HG03280 (cell line): Measurements from ENCODE around the gene RGPD3.
"Not testable (repeated sequence)": the region's sequence is repeated elsewhere in the genome, so short reads cannot be mapped to it uniquely, and the experiment has no call there.

ENCODE experiments used
- ATAC-seq: cut with Tn5 transposase; IDR thresholded peaks from one replicate; pipeline ENCODE4 v1.9.1; 2021; ENCODE audit warnings: mild to moderate bottlenecking, moderate library complexity; ENCODE audit not compliant: unreplicated experiment

RGPD3 gene

DNA sequence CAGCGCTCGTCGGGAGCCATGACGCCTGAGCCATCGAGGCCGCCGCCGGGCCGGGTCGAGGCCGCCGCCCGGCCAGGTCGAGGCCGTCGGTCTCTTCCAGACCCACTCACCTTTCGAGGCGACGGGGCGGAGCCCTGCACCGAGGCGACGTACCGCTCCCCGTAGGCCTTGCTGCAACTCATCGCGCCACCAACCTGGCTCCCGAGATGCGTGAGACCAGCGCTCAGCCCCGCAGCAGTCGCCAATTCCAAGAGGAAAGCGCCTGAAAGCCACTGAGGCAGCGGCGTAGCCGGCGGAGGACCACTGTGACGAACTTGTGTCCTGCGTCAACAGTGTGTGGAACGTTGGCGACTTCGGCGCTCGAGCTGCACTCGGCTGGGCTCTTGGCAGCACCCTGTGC is at the start of gene RGPD3:
TSS of gene RGPD3 (minus strand) at position 307 of the 400 bp plus-strand sequence. CDS start at position 182, 125 bp downstream.
- not testable (repeated sequence) for ATAC-seq

DNA sequence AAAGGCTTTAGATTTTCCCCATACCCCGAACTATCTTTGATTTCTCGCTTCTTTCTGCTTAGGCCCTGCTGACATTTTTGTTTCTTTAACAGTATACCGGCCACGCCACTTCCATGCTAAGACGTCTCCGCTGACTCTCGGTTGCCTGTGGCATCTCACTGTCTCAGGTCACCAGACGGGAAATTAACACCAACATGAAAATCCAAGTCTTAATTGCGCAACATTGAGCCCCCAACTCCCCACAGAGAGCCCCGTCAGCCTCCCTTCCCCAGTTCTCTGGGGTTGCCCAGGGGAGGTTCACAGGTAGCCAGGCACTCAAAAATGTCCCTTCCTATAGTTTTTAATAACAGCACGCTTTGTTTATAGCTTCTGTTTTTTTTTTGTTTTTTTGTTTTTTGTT is 49.1 kb upstream of the RGPD3 start:
- ATAC-seq, result no peak

DNA sequence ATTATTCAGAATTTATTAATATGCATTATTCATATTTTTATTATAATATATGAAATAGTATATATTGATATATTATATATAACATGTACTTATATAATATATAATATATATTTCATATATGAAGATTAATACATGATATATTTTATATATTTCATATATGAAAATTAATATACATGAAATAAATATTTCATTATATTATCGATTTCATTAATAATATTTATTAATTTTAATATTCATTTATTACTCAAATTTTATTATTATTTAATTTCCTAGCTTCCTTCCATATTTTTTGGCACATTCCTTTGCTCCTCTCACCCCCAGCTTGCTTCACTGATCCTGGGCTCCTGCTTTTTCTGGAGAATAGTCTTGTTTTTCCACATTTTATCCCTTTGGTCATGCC is 48.7 kb upstream of the RGPD3 start:
- no peak for ATAC-seq

DNA sequence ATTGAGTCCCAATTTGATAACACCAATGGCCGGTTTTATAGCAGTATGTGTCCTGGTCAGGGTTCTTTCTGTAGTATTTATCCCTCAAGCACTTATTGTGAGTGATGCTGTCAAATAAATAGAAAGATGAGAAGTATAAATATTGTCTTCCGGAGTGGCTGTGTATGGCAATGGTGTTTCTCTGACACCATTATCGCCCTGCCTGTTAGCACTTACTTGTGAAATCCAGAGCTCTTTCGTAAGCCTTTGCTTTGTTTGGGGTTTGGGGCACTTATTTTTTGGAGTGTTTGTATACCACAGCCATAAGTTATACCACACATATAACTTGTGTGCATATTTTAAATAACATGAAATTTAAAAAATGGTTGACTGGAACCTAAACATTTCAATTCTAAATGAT is 48.2 kb upstream of the RGPD3 start:
- no peak for ATAC-seq

DNA sequence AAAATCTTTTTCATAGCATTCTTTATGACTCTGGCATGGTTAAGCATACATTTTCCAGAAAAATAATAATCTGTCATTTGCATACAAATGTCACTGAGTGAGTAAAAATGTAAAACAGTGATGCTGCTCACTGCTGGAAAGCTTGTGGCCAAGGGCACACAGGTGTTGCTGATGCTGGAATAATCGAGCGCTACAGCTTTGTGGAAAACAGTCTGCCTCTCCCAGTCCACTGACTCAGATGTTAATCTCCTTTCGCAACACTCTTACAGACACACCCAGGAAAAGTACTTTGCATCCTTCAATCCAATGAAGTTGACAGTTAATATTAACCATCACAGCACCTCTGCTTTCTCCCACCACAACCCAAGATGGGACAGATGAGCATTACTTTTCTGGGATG is 46.6 kb upstream of the RGPD3 start:
- not testable (repeated sequence) for ATAC-seq

DNA sequence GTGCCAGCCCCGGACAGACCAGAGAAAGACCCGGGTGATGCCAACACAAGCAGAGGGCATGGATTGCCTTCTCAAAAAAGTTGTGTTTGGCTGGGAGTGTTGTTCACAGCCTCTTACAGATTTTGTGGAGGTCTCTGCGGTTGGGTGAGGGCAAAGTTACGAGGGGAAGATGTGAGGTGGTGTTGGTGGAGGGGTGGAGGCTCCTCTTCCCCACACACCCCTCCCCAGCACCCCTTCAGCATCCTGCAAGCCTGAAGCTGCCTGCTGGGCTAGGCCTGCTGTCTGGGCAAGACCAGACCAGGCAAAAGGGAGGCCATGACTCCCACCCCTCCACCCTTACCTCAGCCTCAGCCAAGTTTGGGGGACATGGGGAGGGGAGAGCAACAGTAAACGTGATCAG is 45.2 kb upstream of the RGPD3 start:
- not testable (repeated sequence) for ATAC-seq

DNA sequence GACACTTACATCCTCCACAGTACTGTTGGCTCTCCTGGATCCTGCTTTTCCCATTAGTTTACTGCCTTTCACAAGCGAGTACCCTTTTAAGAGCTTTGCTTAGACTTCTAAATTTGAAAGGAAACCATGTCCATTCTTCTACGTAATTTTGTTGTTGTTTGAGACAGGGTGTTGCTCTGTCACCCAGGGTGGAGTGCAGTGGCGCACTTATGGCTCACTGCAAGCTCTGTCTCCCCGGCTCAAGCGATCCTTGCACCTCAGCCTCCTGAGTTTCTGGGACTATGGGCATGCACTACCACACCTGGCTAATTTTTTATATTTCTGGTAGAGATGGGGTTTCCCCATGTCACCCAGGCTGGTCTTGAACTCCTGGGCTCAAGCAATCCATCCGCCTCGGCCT is 43.7 kb upstream of the RGPD3 start:
- ATAC-seq, result not testable (repeated sequence)

DNA sequence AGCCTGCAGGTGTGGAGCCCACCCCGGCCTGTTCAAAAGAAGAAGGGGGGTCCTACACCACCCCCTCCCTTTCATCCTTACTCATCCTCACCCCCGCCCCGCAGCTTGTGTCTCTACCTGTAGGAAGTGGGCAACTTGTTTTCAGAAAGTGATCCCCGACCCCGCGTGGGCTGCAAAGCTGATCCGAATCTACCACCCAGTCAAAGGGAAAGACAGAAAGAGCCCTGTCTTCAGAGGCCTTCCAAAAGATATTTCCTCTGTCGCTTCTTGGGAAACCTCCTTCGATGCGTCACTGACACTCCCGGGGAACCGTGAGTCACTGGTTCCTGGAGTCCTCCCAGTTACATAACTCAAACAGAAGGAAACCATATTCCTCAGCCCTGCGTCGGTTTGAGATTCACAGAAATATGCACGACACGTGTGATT is 43.3 kb upstream of the RGPD3 start:
- ATAC-seq, result not testable (repeated sequence)

DNA sequence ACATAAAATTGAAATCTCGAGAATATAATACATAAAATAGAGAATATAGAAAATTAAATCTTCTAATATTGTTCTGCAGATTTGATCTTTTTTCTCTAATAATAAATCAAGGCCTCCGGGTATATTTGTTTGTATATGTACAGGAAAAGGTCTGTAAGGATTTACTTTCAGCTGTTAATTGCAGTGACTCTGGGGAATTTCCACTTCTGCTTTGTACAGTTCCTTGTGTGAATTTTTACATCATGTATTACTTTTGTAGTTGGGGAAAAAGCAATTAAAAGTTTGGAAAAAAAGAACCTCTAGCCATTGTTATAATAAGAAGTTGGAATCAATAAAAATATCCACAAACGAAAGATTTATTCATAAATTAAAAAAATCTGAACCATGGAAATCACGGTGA is 42.6 kb upstream of the RGPD3 start:
- ATAC-seq, result not testable (repeated sequence)

DNA sequence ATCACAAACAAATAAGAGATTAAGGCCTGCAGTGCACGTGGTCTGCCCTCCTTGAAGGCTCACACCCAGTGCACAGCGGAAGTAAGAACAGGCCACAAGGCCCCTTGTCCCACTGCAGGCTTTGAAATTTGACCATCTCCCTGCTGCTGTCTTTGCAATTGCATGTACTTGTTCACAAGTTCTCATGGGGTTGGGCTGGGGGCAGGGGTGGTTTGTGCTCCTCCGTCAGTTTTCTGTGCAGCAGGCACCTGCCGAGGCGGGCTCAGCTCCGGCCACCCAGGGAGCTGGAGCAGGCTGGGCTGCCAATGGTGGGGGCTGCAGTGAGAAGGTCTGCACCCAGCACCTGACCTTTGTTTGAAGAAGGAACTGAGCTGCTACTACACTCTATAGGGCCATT is 41.2 kb upstream of the RGPD3 start:
- not testable (repeated sequence) for ATAC-seq

DNA sequence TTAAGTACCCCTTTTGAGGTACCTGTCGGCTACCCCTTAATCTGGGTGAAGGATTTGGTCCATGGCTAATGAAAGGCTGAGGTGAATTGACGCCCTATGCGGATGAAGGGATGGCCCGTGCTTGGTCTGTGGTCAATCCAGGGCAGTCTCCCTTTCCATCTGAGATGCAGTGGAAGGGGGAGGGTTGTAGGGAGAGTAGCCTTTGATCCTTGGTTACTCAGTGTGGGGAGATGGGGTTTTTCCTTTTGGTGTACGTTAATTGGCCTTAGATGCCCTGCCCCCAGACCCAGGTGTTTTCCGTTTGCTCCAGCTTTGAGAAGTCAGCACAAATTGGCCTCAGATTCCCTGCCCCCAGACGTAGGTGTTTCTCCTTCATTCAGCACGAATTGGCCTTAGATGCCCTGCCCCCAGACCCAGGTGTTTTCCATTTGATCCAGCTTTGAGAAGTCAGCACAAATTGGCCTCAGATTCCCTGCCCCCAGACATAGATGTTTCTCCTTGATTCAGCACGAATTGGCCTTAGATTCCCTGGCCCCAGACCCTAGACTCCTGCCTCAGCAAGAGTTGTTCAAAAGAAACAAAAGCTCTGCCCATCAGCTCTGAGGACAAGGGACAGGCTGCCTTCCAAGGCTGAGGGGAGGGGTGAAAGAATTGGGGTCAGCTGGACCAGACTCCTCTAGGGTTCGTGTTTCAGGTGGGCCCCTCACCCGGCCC is 40.6 kb upstream of the RGPD3 start:
- ATAC-seq, result not testable (repeated sequence)

DNA sequence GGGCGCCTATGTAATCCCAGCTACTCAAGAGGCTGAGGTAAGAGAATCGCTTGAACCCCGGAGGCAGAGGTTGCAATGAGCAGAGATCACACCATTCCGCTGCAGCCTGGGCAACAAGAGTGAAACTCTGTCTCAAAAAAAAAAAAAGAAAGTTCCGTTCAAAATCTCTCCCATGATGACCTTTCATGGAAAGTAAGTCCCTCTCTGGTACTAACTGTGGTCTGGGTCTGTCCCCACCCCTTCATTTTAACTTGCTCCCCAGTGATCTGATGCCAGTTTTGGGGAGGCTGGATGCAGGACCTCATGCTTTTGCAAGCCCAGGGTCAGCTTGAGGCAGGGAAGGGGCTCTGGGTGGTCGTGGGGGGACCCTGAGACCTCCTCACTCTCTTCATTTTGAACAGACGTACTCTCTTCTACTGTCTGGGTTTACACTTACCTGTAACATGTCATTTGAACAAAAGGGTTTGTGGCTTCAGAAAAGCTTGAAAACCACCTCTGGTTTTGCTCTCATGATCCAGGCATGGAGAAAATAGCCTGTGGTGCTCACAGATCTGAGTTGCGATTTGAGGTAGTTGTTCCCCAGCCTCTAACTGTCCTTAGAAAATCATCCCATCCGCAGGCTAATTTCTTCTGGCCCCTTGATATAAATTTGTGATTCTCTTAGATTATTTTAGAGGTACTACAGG is 37.9 kb upstream of the RGPD3 start:
- not testable (repeated sequence) for ATAC-seq

DNA sequence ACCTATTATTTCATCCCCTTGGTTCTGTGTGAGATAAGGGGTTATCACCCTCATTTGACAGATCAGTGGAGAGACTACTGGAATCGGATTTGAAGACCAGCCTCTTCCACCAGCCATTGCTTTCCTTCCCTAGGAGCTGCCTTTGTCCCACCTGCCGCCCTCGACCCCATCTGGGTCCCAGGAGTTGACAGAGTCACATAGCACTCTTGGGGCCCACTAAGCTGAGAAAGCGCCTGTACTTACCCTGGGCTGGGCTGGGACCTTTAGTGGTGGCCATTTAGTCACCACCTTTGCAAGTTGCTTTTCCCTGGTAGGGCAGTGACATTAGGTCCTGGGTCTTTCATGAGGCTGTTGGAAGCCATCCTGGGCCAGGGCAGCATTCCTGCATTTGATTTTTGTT is 36.6 kb upstream of the RGPD3 start:
- ATAC-seq, result not testable (repeated sequence)

DNA sequence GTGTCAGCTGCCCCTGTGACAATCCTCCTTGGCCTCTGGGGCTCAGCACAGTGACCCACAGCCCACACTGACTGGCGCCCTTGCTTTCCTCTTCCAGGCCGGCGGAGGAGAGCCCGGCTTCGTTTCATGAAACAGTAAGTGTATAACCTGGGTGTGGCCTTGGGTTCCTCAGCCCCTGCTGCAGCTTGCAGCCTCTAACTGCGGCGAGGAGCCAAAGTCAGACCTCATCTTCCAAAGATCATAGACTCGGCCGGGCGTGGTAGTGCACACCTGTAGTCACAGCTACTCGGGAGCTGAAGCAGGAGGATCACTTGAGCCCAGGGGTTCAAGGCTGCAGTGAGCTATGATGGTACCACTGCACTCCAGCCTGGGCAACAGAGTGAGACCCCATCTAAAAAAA is 36.0 kb upstream of the RGPD3 start:
- not testable (repeated sequence) for ATAC-seq

DNA sequence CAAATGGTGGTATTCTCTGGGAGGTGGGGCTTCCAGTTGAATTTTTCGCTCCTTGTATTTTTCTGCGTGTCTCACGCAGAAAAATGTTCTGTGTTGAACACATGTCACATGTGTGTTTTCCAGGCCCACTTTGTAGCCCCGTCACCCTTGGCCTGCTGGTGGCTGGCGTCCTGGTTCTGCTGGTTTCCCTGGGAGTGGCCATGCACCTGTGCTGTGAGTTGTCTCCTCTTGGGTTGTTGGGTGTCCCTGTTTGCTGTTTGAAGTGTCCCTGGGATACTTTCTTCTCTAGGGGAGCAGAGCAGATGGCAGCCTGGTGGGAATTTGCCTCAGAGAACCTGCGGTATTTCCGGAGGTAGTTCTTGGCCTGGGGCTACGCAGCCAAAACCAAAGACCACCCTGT is 34.1 kb upstream of the RGPD3 start:
- ATAC-seq, result not testable (repeated sequence)

DNA sequence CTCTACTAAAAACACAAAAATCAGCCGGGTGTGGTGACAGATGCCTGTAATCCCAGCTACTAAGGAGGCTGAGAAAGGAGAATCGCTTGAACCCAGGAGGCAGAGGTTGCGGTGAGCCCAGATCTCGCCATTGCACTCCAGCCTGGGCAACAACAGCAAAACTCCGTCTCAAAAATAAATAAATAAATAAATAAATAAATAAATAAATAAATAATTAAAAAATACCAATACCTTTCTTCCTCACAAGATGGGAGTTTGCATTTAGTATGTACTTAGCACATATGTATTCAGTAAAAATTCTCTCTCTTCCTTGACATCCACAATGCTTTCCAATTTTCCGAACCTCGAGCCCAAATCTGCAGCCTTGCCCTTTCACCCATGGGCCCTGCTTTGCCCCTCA is 32.1 kb upstream of the RGPD3 start:
- ATAC-seq, result not testable (repeated sequence)

DNA sequence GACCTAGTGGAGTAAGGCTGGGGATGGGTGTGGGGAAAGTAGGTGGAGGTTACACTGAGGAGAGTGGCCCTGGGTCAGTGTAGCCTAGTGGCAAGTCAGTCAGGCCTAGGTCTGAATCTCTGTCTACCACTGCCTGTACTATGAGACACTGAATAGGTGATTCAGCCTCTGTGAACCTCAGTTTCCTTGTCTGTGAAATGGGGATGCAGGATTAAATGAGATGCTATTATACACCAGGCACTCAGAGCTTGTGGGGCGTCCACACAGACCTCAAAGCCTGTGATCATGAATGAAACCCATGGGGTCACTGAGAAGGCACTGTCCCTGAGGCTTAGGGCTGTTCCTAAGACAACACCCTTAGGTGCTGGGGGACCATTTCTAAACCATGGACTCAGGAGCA is 30.3 kb upstream of the RGPD3 start:
- not testable (repeated sequence) for ATAC-seq

DNA sequence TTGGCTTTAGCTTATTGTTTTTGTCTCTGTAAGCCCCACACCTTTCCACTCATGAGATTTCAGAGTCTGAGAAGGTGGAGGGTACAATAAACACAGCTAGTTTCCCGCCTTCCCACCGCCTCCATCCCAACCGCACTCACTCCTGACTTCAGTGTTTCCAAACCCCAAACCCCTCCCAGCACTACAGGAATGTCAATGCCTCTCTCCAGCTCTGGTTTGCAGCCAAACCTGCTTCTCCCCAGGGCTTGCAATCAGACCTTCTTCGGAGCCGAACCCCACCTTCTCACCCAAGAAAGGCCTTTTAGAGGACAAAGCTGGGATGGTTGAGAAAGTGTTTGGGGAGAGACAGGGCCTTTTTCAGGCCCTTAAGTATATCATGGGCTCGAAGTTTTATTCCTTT is 24.7 kb upstream of the RGPD3 start:
- not testable (repeated sequence) for ATAC-seq

DNA sequence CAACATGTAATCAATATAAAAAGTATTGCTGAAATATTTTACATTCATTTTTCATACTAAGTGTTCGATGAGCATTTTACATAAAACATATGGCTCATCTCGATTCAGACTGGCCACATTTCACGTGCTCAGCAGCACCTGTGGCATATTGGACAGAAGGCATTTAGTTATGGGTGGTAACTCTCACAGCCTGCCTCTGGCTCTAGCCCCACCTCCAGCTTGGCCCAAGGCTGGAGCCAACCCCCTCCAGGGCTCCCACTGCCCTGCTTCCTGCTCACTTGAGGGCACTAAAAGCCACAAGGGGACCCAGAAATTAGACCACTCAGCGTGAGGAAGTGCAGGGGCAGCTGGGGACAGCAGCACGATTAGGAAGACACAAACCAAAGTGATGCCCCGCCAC is 24.2 kb upstream of the RGPD3 start:
- not testable (repeated sequence) for ATAC-seq

DNA sequence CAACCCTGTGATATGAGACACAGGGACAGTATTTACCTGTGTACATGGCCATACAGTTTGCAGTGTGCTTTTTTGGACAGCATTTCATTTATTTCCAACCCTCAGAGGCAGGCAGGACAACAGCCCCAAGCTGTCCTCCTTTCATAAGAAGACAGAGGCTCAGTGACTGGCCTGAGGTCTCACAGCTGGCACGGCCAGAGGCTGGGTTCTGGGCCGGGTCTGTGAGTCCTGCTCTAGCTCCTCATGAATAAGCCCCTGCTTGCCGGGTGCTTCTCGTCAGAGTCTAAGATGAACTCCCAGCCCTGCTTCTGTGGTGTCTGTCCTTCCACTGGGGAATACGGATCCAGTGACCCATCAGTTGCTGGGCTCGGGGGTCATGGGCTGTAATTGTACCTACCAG is 21.5 kb upstream of the RGPD3 start:
- ATAC-seq, result not testable (repeated sequence)

DNA sequence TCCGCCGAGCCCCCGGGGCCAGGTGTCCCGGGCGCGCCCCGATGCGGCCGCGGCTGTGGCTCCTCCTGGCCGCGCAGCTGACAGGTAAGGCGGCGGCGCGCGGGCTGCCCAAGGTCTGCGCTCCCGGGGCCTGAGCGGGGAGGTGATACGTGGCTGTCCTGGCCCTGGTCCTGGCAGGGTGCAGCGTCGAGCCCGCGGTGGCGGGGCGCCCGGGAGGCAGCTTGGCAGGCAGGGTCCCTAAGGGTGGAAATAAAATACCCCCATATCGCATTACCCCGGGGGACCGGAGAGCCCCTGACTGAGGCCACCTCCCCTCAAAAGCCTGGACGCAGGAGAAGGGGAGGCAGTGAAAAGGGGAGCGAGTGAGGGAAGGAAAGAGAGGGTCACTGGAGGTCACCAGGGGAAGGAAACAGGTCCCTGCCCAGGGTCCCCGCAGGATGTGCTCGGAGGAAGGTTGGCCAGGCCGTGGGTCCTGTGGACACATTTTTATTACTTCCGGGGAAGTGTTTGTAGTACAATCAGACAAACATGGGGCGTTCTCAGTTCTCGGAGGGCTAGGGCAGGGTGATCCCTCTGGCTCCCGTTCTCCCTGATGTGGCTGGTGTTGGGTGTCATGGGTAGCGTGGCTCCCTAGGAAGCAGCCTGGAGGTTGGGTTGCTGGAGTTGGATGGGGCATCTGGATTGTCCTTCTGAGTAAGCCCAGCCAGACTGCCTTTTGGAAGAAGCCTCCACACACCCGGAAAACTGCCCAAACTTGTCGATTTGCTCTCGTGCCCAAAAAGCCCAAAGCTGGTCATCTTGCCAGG is 19.4 kb upstream of the RGPD3 start:
- not testable (repeated sequence) for ATAC-seq
